Erythroblast (primary cell): ENCODE results near the gene FASTK.

ENCODE experiments used
- GATA1 ChIP-seq: IDR thresholded peaks from 2 replicates; pipeline ENCODE4 v1.6.1; 2011; ENCODE audit warnings: low read depth, mild to moderate bottlenecking, control low read depth, low read length, moderate library complexity
- POLR2A ChIP-seq: IDR thresholded peaks from 2 replicates; pipeline ENCODE4 v1.6.1; 2011; ENCODE audit warnings: mild to moderate bottlenecking, low read length

DNA sequence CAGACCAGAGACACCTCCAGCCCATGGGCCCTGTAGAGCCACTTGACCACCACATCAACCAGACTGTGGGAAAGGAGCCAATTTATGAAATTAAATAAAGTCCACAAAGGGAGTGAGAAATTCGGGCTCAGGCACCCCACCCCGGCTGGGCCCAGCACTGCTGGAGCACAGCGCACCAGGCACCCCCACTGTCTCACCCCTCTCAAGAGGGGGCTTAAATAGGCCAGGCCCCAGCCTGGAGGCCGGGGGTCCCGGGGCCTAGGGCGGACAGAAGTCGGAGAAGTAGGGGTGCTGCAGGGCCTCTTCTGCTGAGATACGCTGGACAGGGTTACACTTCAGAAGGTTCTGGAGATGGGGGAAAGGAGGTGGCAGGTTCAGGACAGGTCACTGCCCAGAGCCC is 26.9 kb downstream of the FASTK start:
- no peak for TF ChIP-seq POLR2A
- TF ChIP-seq GATA1: no peak
